Thyroid gland (tissue), 4 donors: Measurements from ENCODE around the gene SULF2. TPM values are rescaled to one million over a fixed set of nuclear protein-coding genes. Genes with fewer than 3 reads are reported as not detected.

Source experiments
- DNase-seq, 2 donors: peaks; one replicate each; pipeline ENCODE4 v3.0.0-alpha.2; 2019
- H3K27ac ChIP-seq, 3 donors: fragments of 200-600 bp; sonication (generic); 1 replicate in 2 of 3; 2 replicates in 1 of 3; pipeline ENCODE4 v1.5.1; 2016 to 2019; ENCODE audit warnings: mild to moderate bottlenecking in 1 of 3, moderate library complexity in 1 of 3
- H3K27me3 ChIP-seq: fragments of 200-600 bp; sonication (generic); one replicate; pipeline ENCODE4 v1.5.1; 2019
- H3K36me3 ChIP-seq, 2 donors: fragments of 200-600 bp; sonication (generic); one replicate each; pipeline ENCODE4 v1.5.1; 2016 to 2019
- H3K4me1 ChIP-seq, 2 donors: fragments of 200-600 bp; sonication (generic); one replicate each; pipeline ENCODE4 v1.5.1; 2017 to 2019
- H3K4me3 ChIP-seq, 3 donors: fragments of 200-600 bp; sonication (generic); replicated peaks in 1 of 3; 1 replicate in 2 of 3; 2 replicates in 1 of 3; pipeline ENCODE4 v1.5.1; 2016; ENCODE audit warnings: mild to moderate bottlenecking in 1 of 3
- H3K9me3 ChIP-seq: fragments of 200-600 bp; sonication (generic); one replicate; pipeline ENCODE4 v1.5.1; 2017
- CTCF ChIP-seq, 6 experiments: fragments of 200-600 bp in 3 of 6; fragments of 450-650 bp in 3 of 6; sonication (generic) in 3 of 6; IDR thresholded peaks; one replicate each; pipeline ENCODE4 v1.5.1; 2016 to 2019; ENCODE audit warnings: antibody characterized with exemption in 6 of 6, mild to moderate bottlenecking in 2 of 6, inconsistent platforms in 1 of 6, moderate library complexity in 1 of 6
- POLR2A ChIP-seq, 2 donors: fragments of 450-650 bp; IDR thresholded peaks; one replicate each; pipeline ENCODE4 v1.6.1; 2017; ENCODE audit warnings: antibody characterized with exemption in 2 of 2, mild to moderate bottlenecking in 2 of 2, moderate library complexity in 1 of 2
- WGBS, 2 donors: methylation state at CpG; one replicate each; pipeline ENCODE4 v1.1.5; 2017; 5-methylcytosine and 5-hydroxymethylcytosine counted together
- intact Hi-C: fragments of 100-400 bp; cut with DNase I; formaldehyde crosslinking; loops from one replicate; pipeline ENCODE4 v1.15.1; 2023
- total RNA-seq, 4 donors: library from RNA; depleted of rRNA; stranded (reverse); fragments of >200 nt; gene quantifications; one replicate each; pipeline ENCODE4 v1.2.3, GENCODE V29; 2016

Gene SULF2
- total RNA-seq, 4 donors from 2014 or later = 39.4 to 90.6 (median 55.4) TPM

GRCh38 chr20:47818996-47819609 lies 33.8 kb upstream of the SULF2 start:
- Histone ChIP-seq H3K27me3 (no peaks in the 10 kb centered on the region), H3K9me3 (no peaks in the 10 kb centered on the region), H3K36me3 (no peaks in the 10 kb centered on the region), H3K4me1 (peaks cover 8 to 11% of the 10 kb centered on the region in 2 donors), H3K4me3 (no peak overlapping the region), H3K27ac (no peak overlapping the region)
- DNase-seq = peak; percentile 59 to 73
- WGBS, 2 donors = 60 to 62% methylated on average over 14 of the region's 14 CpGs
- intact Hi-C loops = no loop called here
- no peak for TF ChIP-seq CTCF (IDR thresholded peaks at IDR 0.05)
- TF ChIP-seq POLR2A (IDR thresholded peaks at IDR 0.05) = no peak

DNA sequence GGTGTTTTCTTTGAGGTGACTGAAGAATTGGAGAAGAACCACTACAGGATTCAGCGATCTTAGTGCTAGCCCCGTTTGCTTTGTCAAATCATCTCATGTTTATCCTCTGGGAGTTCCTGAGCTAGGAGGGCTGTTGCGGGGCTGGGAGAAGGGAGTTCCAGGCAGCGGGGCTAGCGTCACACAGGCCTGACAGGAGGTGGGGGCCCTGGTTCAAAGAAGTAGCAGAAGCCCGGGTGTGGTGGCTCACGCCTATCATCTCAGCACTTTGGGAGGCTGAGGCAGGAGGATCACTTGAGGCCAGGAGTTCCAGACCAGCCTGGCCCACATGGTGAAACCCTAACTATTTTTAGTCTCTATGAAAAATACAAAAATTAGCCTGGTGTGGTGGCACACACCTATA lies 33.2 kb upstream of the SULF2 start:
- TF ChIP-seq CTCF (IDR thresholded peaks at IDR 0.05) (no peak), POLR2A (IDR thresholded peaks at IDR 0.05) (no peak)
- no peak for DNase-seq
- Histone ChIP-seq H3K27ac (no peak overlapping the region), H3K36me3 (no peaks in the 10 kb centered on the region), H3K9me3 (no peaks in the 10 kb centered on the region), H3K4me1 (peaks cover 4 to 9% of the 10 kb centered on the region in 2 donors), H3K4me3 (no peak overlapping the region), H3K27me3 (no peaks in the 10 kb centered on the region)
- WGBS, 2 donors = 68 to 78% methylated on average over 7 of the region's 7 CpGs
- intact Hi-C loops = no loop called here

GRCh38 chr20:47818016-47818415 lies 32.7 kb upstream of the SULF2 start:
- Histone ChIP-seq H3K9me3 (no peaks in the 10 kb centered on the region), H3K4me1 (peaks cover 3 to 9% of the 10 kb centered on the region in 2 donors), H3K36me3 (no peaks in the 10 kb centered on the region), H3K27ac (no peak overlapping the region), H3K27me3 (no peaks in the 10 kb centered on the region), H3K4me3 (no peak overlapping the region)
- TF ChIP-seq POLR2A (IDR thresholded peaks at IDR 0.05) = no peak
- intact Hi-C loops = no loop called here
- DNase-seq = no peak
- WGBS, 2 donors = 65 to 68% methylated on average over 3 of the region's 3 CpGs

DNA sequence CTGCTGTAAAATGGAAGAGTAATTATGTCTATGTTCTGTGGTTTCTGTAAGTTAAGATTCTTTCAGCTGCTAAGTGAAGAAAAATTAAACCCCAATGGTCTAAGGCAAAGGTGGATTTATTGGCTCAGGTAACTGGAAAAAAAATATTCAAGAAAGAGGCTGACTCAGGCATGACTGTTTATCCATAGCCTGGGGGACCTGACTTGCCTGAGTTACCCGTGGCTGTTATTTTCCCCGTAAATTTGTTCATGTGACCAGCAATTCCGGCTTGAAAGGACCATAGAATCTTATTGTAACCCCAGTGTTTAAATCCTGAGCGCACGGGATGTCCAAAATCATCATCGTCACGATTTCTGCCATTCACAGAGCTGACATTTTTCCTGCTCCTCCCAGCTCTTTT lies 32.3 kb upstream of the SULF2 start:
- Histone ChIP-seq H3K36me3 (no peaks in the 10 kb centered on the region), H3K27me3 (no peaks in the 10 kb centered on the region), H3K27ac (no peak overlapping the region), H3K4me3 (no peak overlapping the region), H3K4me1 (peaks cover 3 to 9% of the 10 kb centered on the region in 2 donors), H3K9me3 (no peaks in the 10 kb centered on the region)
- TF ChIP-seq POLR2A (IDR thresholded peaks at IDR 0.05) = no peak
- no peak for TF ChIP-seq CTCF (IDR thresholded peaks at IDR 0.05)
- intact Hi-C loops = no loop called here
- DNase-seq = no peak
- 74 to 88% methylated on average over 7 of the region's 7 CpGs for WGBS, 2 donors

- no peak overlapping the region for H3K4me3 ChIP-seq
- TF ChIP-seq CTCF (IDR thresholded peaks at IDR 0.05) = no peak
- no peaks in the 10 kb centered on the region for H3K27me3 ChIP-seq
- H3K27ac ChIP-seq = no peak overlapping the region
- intact Hi-C loops = no loop called here
- H3K4me1 ChIP-seq = peaks cover 3 to 7% of the 10 kb centered on the region in 2 donors
- no peak for DNase-seq
- H3K9me3 ChIP-seq = no peaks in the 10 kb centered on the region
- no peaks in the 10 kb centered on the region for H3K36me3 ChIP-seq
- 64 to 70% methylated on average over 5 of the region's 5 CpGs for WGBS, 2 donors
These were observed 31.5 kb upstream of the SULF2 start for GRCh38 chr20:47816487-47817451.
